IgD-negative memory B cell (primary cell): ENCODE measurements around the gene SLC6A9. TPM values are rescaled to one million over a fixed set of nuclear protein-coding genes. Genes with fewer than 3 reads are reported as not detected.

Experiments used
- H3K27ac Mint-ChIP-seq, 3 donors: one replicate each; pipeline ENCODE4 v1.8.0; 2020 to 2022; ENCODE audit warnings: mild to moderate bottlenecking in 3 of 3, mixed read lengths in 3 of 3, moderate library complexity in 1 of 3
- H3K27me3 Mint-ChIP-seq: one replicate; pipeline ENCODE4 v1.8.0; 2021; ENCODE audit warnings: mixed read lengths
- H3K36me3 Mint-ChIP-seq: one replicate; pipeline ENCODE4 v1.8.0; 2020; ENCODE audit warnings: mild to moderate bottlenecking, mixed read lengths
- H3K4me1 Mint-ChIP-seq, 3 donors: one replicate each; pipeline ENCODE4 v1.8.0; 2020 to 2022; ENCODE audit warnings: mixed read lengths in 3 of 3, mild to moderate bottlenecking in 1 of 3
- H3K4me3 Mint-ChIP-seq, 4 donors: one replicate each; pipeline ENCODE4 v1.8.0; 2020 to 2022; ENCODE audit warnings: mild to moderate bottlenecking in 4 of 4, mixed read lengths in 4 of 4, moderate library complexity in 3 of 4
- H3K9me3 Mint-ChIP-seq, 3 donors: one replicate each; pipeline ENCODE4 v1.8.0; 2020 to 2021; ENCODE audit warnings: mixed read lengths in 3 of 3, mild to moderate bottlenecking in 1 of 3
- polyA plus RNA-seq: library from polyadenylated mRNA; unstranded; fragments of 300-500 nt; fragmentation: Illumina TruSeq; gene quantifications from one replicate; pipeline ENCODE4 v1.2.3, GENCODE V29; 2021

SLC6A9 gene
- polyA plus RNA-seq, 1 donor from 2014 or later = 0.19 TPM

DNA sequence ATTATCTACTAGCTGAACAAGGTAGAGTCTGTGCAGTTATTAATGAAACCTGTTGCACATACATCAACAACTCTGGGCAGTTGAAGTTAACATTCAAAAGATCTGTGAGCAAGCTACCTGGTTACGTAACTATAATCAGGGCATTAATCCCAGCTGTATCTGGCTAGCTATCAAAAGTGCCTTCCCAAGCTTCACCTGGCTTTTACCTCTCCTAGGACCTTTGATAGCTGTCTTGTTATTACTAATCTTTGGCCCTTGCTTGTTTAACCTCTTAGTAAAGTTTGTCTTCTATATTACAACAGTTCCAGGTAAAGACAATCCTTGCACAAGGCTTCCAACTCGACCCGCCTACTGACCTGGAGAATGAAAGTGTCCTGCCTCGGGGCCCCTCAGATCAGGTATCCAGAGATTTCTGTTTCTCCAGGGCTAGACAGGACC lies 29.6 kb upstream of the SLC6A9 start:
- Mint-ChIP-seq H3K36me3 (no peaks in the 10 kb centered on the region), H3K4me1 (peaks cover 0 to 3% (median 0%) of the 10 kb centered on the region in 3 donors), H3K4me3 (no peak overlapping the region), H3K9me3 (no peaks in the 10 kb centered on the region), H3K27ac (no peak overlapping the region), H3K27me3 (peaks cover 5% of the 10 kb centered on the region)

DNA sequence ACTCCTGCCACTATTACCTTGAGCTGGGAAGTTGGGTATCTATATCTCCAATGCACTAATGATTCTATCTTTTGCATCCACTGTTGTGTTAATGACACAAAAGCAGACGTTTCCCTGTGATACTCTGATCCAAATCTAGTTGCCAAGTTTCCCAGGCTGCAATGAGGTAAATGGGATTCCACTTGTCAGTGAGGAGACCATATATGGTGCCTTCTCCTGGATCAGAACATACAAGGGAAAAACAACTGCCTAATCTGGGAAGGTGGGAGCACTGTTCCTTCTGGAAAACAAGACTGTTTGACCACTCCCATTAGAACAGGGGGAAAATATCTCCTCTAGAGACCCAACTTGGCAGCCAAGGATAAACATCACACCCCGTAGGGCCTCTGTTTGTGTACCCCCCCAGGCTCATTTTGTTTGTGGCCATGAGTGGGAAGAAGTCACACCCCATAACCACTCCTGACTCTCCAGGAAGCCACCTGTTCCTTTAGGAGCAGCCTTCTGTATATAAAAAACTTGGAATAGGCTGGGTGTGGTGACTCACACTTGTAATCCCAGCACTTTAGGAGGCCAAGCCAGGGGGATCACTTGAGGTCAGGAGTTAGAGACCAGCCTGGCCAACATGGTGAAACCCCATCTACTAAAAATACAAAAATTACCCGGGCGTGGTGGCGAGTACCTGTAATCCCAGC lies 28.5 kb upstream of the SLC6A9 start:
- H3K27me3 Mint-ChIP-seq = peaks cover 5% of the 10 kb centered on the region
- peak overlapping the region in 1 of 3 donors; percentile 57 for H3K27ac Mint-ChIP-seq
- no peaks in the 10 kb centered on the region for H3K9me3 Mint-ChIP-seq
- H3K4me3 Mint-ChIP-seq = no peak overlapping the region
- H3K36me3 Mint-ChIP-seq = no peaks in the 10 kb centered on the region
- peaks cover 0 to 3% (median 0%) of the 10 kb centered on the region in 3 donors for H3K4me1 Mint-ChIP-seq

DNA sequence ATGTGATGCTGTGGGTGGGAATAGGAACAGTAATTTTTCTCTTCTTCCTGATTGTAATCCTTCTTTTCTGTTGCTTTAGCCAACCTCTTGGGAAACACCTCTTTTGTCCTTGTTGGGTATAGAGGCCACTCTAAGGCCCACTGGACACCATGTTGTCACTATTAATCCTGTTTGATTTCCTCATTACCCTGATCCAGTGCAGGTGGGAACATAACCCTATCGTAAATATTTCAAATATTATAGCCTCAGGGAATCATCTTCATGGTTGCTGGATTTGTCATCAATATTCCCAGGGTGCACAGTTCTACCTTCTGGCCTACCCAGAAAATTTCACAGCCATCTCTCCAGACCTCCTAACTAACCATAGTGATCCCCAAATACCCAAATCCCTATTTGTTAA lies 27.9 kb upstream of the SLC6A9 start:
- Mint-ChIP-seq H3K4me1 (peaks cover 0 to 3% (median 0%) of the 10 kb centered on the region in 3 donors), H3K27ac (peak overlapping the region in 1 of 3 donors; percentile 57), H3K9me3 (no peaks in the 10 kb centered on the region), H3K4me3 (no peak overlapping the region), H3K27me3 (peaks cover 5% of the 10 kb centered on the region), H3K36me3 (no peaks in the 10 kb centered on the region)

DNA sequence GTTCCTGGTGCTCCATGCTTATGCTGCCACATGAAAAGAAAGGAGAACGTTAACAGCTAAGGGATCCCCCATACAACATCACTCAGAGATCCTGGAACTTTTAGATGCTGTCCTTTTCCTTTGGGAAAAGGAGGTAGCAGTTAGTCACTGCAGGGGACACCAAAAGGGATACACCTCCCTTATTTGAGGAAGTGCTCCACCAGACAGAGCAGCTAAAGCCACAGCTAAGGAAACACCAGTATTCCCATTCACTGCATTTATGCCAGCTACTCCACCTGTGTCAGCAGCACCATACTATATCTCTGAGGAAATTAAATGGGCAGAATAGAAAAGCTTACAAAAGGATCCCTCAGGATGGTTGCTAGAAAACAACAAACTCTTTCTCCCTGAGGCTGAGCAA lies 26.0 kb upstream of the SLC6A9 start:
- peaks cover 2% of the 10 kb centered on the region for H3K36me3 Mint-ChIP-seq

DNA sequence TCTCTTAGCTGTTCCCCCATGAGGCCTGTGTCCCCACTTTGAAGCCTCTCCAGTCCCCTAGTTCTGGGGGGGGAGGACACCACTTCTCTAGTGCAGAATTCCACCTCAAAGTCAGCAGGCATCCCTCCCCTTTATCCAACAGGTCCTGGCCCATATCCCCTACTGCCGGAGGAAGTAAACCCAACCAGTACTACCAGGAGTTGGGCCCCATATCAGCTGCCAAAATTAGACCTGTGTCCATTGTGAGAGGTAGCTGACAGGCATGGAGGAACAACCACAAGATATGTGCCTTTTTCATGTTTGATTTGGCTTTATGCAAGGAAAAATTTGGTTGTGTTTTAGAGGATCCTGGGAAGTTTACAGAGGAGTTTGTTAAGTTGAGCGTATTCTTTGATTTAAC lies 22.1 kb upstream of the SLC6A9 start:
- no peaks in the 10 kb centered on the region for H3K9me3 Mint-ChIP-seq

More for the DNA sequence above, 26.0 kb upstream of the SLC6A9 start:
- peaks cover 0 to 3% (median 0%) of the 10 kb centered on the region in 3 donors for H3K4me1 Mint-ChIP-seq
- H3K27me3 Mint-ChIP-seq = peaks cover 5% of the 10 kb centered on the region
- H3K27ac Mint-ChIP-seq = no peak overlapping the region
- no peak overlapping the region for H3K4me3 Mint-ChIP-seq
- H3K9me3 Mint-ChIP-seq = no peaks in the 10 kb centered on the region

DNA sequence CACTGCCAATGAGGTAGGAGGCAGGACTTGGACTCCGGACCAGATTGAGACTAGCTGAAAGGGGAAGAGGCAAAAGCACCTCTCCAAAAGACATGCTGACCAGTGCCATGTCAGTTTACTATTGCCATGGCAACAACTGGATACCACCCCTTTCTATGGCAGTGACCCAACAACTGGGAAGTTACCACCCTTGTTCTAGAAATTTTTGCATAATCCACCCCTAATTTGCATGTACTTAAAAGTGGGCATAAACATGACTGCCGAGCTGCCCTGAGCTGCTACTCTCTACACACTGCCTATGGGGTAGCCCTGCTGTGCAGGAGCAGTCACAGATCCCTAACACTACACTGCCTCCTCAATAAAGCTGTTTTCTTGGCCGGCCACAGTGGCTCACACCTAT lies 19.0 kb upstream of the SLC6A9 start:
- H3K36me3 Mint-ChIP-seq = peaks cover 3% of the 10 kb centered on the region
- peaks cover 0 to 5% (median 2%) of the 10 kb centered on the region in 3 donors for H3K4me1 Mint-ChIP-seq
- H3K27ac Mint-ChIP-seq = no peak overlapping the region
- H3K9me3 Mint-ChIP-seq = no peaks in the 10 kb centered on the region
- peaks cover 9% of the 10 kb centered on the region for H3K27me3 Mint-ChIP-seq
- no peak overlapping the region for H3K4me3 Mint-ChIP-seq

More for the DNA sequence above, 22.1 kb upstream of the SLC6A9 start:
- Mint-ChIP-seq H3K4me3 (no peak overlapping the region), H3K36me3 (peaks cover 2% of the 10 kb centered on the region), H3K27me3 (peaks cover 3% of the 10 kb centered on the region), H3K4me1 (no peaks in the 10 kb centered on the region), H3K27ac (no peak overlapping the region)

DNA sequence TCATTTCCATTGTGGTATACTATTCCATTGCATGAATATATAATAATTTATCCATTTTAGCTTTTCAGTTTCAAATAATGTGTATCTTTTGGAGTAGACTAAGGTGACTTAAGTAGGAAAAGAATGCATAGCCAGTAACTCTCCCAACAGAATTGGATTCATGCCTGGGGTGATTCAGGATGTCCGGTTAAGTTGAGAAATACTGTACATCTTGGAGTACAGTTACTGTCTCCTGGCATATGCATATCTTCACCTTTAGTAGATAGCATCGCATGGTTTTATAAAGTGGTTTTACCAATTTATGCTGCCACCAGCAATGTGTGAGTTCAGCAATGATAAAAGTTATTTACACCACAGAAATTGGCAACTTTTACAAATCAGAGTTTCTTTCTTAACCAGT lies 18.6 kb upstream of the SLC6A9 start:
- Mint-ChIP-seq H3K4me1 (peaks cover 0 to 5% (median 2%) of the 10 kb centered on the region in 3 donors), H3K27me3 (peaks cover 9% of the 10 kb centered on the region), H3K4me3 (no peak overlapping the region), H3K36me3 (peaks cover 4% of the 10 kb centered on the region), H3K9me3 (no peaks in the 10 kb centered on the region), H3K27ac (no peak overlapping the region)

DNA sequence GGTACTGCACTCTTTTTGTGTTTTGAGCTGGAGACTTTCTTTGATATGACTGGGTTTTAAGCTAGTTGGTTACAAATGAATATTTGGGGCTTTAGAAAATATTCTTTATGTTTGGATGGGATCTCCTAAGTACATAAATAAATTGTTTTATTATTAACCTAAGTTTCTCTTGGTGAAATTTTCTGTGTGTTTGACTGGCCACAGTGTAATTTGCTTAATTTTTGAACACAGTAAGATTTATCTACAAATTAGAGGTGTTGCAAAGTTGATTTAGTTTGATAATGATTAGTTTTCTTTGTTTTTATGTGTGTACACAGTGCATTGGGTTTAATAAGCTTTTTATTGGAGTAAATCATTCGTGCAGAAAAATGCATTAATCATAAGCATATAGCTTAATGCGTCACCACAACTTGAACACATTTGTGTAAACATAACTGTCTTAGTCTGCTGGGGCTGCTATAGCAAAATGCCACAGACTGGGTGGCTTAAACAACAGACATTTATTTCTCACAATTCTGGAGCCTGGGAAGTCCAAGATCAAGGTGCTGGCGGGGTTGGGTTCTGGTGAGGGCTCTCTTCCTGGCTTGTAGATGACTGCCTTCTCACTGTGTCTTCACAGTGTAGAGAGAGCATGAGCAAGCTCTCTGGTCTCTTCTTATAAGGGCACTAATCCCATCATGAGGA lies 17.4 kb upstream of the SLC6A9 start:
- Mint-ChIP-seq H3K27ac (peak overlapping the region in 1 of 3 donors; percentile 32), H3K27me3 (peaks cover 9% of the 10 kb centered on the region), H3K4me1 (peaks cover 0 to 5% (median 2%) of the 10 kb centered on the region in 3 donors)

DNA sequence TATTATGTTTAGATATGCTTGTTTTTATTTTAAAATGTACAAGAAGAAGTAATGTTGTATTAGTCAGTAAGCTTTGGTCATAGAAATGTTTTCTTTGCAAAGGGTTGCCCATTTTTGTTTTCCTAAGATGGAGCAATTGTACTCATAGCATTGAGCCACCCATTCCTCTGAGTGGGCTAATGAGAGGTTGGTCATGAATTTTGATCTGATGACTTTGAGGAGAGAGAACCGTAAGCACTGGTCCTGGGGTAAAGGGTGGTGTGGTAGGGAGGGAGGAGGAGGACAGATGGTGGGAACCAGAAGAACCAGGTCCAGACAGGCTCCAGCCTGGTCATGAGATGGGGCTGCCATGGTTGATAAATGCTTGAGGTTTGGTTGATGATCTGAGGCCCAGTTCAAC lies 15.9 kb upstream of the SLC6A9 start:
- Mint-ChIP-seq H3K4me1 (peaks cover 0 to 5% (median 2%) of the 10 kb centered on the region in 3 donors), H3K27ac (no peak overlapping the region), H3K4me3 (no peak overlapping the region), H3K27me3 (peaks cover 9% of the 10 kb centered on the region), H3K36me3 (peaks cover 2% of the 10 kb centered on the region), H3K9me3 (no peaks in the 10 kb centered on the region)

More for the DNA sequence above, 17.4 kb upstream of the SLC6A9 start:
- Mint-ChIP-seq H3K9me3 (no peaks in the 10 kb centered on the region), H3K36me3 (peaks cover 3% of the 10 kb centered on the region), H3K4me3 (no peak overlapping the region)

DNA sequence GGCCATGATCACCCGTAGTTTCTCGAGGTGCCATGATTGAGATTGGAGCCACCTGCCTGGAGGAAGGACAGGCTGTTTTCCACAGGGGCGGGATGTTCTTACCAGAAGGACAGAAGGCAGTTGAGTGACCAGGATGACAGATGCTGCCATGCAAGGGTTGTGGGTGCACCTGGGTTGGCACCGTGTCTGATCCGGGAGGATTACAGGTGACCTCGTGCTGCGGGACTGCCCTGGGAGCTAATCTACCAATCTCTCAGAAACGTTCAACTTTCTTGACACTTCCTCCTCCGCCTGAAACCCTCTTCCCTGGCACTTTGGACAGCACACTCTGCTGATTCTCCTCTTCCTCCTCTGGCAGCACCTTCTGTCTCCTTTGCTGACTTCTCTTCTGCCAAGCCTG lies 13.8 kb upstream of the SLC6A9 start:
- Mint-ChIP-seq H3K27ac (no peak overlapping the region), H3K9me3 (no peaks in the 10 kb centered on the region), H3K36me3 (peaks cover 2% of the 10 kb centered on the region), H3K4me1 (peaks cover 0 to 8% (median 2%) of the 10 kb centered on the region in 3 donors), H3K4me3 (no peak overlapping the region), H3K27me3 (peaks cover 11% of the 10 kb centered on the region)

DNA sequence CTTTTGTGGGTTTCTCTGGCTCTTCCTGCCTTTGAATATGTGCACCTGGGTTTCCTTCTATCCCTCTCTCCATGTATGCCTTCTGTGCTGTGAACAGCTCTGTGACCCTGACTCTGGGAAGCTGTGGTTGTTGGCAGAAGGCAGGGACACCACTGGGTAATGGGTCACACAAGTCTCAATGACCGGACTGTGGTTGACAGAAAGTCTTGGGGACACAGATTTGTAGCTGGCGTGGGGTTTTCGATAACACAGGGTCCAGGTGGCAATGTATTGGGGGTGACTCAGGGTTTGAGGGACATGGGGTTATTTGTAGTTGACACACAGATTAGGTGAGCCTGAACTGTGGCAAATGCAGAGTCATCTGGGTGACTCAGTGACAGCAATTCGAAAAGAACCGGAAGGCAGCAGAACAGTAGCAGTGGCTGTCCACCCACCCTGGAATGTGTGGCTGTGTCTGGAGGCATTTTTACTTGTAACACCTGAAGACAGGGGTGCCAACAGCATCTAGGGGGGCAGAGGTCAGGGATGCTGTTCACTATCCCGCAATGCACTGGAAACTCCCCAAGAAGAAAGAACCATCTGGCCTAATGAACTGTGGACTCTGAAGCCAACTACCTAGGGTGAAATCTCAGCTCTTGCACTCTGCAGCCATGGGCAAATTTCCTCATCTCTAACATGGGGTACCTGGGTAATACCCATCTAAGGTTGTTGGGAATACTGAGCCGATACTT lies 13.0 kb upstream of the SLC6A9 start:
- Mint-ChIP-seq H3K9me3 (no peaks in the 10 kb centered on the region), H3K36me3 (peaks cover 2% of the 10 kb centered on the region), H3K4me3 (no peak overlapping the region), H3K27ac (no peak overlapping the region), H3K4me1 (peaks cover 0 to 8% (median 2%) of the 10 kb centered on the region in 3 donors), H3K27me3 (peaks cover 11% of the 10 kb centered on the region)

DNA sequence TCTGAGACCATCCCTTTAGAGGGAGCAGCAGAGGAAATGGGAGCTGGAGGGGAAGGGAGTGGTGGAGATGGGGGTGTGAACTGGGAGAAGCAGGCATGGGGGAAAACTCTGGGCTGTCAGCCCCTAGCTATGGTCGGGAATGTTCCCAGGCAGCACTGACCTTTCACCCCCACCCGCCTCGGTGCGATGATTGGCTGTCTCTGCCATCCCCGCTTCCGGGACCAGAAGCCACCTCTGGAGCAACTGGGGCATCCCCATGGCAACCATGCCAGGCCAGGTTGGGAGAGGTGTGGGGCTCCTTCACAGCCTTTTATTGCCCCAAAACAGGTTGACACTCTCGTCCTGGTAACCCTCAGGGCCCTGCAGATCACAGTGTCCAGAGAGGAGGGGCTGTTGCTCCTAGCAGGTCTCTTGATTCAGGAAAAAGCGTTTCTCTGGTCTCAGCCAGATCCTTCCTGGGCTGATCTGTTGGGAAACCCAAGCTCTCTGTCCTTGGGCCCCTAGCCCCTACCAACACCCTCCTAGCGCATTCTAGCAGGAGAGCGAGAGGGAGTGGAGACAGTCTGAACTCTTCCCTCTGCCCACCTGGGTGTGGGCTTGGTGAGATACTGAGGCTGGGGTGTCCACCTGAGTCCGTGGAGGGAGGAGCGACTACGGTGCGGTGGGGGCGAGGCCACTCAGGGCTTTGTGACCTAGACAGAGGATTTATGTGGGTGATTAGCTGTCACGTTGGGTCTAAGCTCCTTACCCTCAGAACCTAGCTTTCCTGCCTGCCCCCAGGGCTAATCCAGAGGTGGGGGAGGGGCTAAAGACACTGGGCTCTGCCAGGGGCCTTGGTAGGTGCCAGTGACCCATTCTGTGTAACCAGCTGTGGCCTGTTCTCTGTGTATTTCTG lies 12.2 kb upstream of the SLC6A9 start:
- no peak overlapping the region for H3K4me3 Mint-ChIP-seq
- H3K27me3 Mint-ChIP-seq = peaks cover 8% of the 10 kb centered on the region
- H3K9me3 Mint-ChIP-seq = no peaks in the 10 kb centered on the region
- no peak overlapping the region for H3K27ac Mint-ChIP-seq
- H3K4me1 Mint-ChIP-seq = peaks cover 0 to 8% (median 2%) of the 10 kb centered on the region in 3 donors
- peaks cover 2% of the 10 kb centered on the region for H3K36me3 Mint-ChIP-seq

DNA sequence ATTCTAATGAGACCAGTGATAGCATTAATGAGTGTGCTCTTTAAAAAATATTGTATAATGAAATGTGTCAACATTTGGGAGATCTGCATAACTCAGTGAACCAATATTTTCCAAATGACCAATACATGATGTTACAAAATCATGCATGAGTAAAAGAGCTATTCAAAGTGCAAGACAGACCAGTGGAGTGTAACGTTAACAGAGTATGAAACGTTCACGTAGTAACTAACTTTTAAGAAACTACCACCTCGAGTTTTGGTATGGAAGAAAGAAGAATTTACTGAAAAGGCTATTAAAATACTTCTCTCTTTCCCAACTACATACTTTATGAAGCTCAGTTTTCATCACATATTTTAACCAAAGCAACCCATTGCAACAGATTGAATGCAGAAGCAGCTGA lies 9.6 kb upstream of the SLC6A9 start:
- H3K27ac Mint-ChIP-seq = no peak overlapping the region
- H3K9me3 Mint-ChIP-seq = no peaks in the 10 kb centered on the region
- peak overlapping the region in 1 of 4 donors; percentile 6 for H3K4me3 Mint-ChIP-seq
- peaks cover 2% of the 10 kb centered on the region for H3K36me3 Mint-ChIP-seq
- peaks cover 2% of the 10 kb centered on the region for H3K27me3 Mint-ChIP-seq
- H3K4me1 Mint-ChIP-seq = peaks cover 0 to 6% (median 0%) of the 10 kb centered on the region in 3 donors

DNA sequence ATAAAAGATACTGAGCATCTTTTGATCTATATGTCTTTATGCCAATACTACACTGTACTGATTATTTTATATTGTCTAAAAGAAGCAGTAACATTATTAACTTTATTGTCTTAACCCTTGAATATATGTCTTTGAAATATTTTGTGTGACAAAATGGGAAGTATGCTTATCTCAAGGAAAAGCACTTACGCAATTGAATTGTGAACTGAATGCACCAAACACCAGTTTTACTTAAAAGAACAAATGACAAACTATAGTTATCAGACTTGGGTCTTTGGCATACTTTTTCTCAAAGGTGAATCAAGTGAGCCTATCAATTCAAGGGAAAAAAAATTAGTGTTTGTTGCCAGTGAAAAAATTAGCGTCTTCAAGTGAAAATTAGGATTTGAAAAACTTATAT lies 9.2 kb upstream of the SLC6A9 start:
- H3K4me3 Mint-ChIP-seq = no peak overlapping the region
- peaks cover 0 to 6% (median under 1%) of the 10 kb centered on the region in 3 donors for H3K4me1 Mint-ChIP-seq
- H3K9me3 Mint-ChIP-seq = no peaks in the 10 kb centered on the region
- H3K36me3 Mint-ChIP-seq = peaks cover 2% of the 10 kb centered on the region
- H3K27me3 Mint-ChIP-seq = peaks cover 2% of the 10 kb centered on the region
- H3K27ac Mint-ChIP-seq = no peak overlapping the region
